Measurements from ENCODE around the gene SUSD1.

Gene SUSD1

GRCh38 chr9:112042769-112043168, 132.3 kb downstream of the SUSD1 start:
- no peak for DNase-seq (ENCODE audit: low read depth in 2 of 2)

DNA sequence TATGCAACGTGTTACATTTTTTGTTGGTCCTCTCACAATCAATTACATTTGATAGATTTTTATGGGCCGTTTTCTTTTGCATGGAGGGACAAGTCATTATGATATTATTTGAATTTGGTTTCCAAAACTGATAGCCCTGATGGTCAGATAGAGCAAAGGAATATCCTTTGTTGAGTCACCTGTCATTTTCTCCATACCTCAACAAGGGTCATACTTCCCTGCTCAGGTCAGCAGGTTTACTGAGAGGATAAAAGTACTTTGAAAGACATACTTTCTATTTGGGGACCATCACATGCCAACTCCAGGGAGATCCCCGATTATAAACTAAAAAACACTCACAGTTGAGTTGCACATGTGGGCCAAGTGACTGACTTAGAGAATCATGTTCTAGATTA, 132.9 kb downstream of the SUSD1 start:
- DNase-seq (ENCODE audit: low read depth in 2 of 2): no peak

DNA sequence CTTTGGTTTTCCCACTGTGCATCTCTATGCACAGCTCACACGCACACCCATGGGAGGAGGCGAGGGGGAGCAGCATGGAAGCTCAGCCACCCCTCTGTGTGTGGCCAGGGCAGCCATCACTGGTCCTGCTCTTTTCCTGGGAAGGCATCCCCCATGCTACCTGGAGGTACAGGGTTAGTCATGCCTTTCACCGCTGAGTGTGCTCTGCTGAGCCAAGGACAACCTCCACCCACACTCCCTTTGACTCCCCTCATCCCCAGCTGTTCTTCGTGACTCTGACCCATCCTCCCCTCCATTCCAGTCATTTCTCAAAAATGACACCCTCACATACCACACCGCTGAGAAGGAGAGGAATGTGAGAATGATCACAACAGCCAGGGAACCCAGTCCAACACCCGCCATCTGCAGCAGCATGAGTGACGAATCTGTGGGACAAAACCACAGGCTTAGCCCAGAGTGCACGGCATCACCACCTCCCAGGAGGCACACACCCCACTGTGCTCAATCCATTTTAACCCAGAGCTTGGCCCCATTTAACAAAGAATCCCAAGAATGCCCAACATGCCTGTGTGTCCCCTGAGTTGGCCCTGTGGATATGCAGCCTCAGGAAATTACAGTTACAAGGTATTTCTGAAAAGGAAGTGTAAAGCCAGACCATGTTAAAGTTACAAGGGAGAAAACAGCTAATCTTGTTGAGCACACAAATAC, 133.4 kb downstream of the SUSD1 start:
- no peak for DNase-seq (ENCODE audit: low read depth in 2 of 2)

- DNase-seq (ENCODE audit: low read depth in 2 of 2): no peak
Observed at GRCh38 chr9:112041199-112041535, 133.9 kb downstream of the SUSD1 start.

- no peak for DNase-seq (ENCODE audit: low read depth in 2 of 2)
Observed at GRCh38 chr9:112038017-112038408, 137.1 kb downstream of the SUSD1 start.

- peak in 1 of 2 donors; percentile 30 for DNase-seq (ENCODE audit: low read depth in 2 of 2)
Observed at GRCh38 chr9:112037281-112038016, 137.6 kb downstream of the SUSD1 start.

DNA sequence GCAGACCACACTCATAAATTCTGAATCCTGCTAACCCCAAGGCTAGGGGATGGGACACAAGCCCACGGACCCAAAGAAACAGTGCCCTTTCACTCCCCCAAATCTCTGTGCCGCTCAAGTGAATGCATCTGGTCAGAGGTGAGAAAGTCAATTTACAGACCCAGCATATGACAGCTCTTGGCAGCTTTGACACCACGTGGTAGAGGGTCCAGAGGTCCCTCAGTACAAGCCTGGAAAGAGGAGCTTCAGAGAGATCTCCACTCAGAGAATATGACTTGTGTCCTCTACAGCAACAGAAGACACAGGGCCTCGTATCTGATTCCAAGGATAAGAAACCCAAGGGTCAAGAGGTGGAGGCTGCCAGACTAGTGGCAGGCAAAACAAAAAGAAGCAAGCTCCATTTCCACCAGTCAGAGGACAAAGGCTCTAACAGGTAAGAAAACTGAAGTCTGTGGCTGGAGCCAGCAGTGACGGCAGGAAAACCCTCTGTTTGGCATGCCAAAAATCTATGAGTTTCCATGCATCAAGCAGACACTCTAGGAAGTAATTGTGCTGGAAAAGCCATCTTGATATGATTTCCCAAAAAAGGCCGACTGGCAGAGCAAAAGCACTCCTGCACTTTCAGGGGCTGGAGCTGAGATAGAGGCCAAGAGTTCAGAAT, 139.8 kb downstream of the SUSD1 start:
- no peak for DNase-seq (ENCODE audit: low read depth in 2 of 2)

GRCh38 chr9:112034216-112034611, 140.9 kb downstream of the SUSD1 start:
- DNase-seq (ENCODE audit: low read depth in 2 of 2): no peak

DNA sequence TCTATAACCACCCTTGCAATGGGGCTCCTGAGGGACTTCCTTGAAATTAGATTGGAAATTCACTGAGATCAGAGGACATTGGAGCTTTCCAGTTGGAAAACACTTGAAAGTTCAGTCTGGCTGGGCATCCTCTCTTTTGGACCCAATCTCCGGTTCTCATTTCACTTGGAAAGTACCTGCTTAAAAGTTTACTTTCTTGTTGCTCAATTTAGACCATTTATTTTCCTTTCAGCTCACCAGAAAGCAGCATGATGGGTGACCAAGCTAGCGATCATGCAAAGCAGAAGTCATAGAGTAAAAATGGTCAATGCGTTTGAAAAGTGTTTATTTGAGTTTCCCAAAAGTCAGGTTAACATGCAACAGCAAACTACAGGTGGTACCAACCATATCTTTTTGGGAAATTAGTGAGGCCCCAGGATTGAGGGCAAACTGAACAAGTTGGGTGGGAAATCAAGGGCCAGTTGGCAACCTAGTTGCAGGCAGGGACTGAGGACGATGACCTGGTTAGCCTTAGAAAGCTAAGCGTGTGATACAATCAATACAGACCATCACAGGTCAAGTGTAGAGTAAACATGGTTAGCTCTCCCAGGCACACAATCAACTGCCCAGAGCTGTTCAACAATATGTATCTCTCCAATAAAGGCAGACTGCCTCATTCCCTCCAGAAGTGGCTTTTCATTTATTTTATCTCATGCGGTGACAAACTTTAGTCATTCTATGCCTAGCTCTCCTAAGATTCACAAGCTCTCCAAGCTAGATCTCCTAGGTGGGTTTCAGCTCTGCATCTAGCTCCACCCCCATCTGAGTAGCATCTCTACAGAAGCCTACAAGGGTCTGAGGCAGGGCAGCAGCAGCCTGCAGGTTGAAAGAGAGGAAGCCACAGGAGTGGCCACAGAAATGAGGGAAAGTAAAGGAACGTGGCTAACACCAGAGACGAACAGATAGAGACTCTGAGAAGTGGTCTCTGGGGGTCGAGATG, 141.6 kb downstream of the SUSD1 start:
- DNase-seq (ENCODE audit: low read depth in 2 of 2): no peak

DNA sequence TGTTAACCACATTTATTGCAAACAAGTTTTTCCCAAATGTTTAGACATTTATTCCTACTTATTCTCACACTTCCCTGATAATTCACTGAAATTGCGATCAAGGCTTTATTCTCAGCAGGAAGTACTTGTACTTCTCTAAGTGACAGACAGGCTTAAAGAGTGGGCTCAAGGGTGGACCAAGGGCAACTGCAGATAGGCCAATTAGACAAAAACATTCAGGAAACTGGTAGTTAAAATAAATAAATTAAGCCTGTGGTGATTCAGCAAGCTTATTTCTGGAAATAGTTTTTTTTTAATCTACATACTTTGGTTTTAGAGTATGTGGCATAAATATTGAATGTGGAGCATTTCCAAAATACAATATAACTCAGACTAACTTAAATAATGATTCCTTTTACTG, 142.4 kb downstream of the SUSD1 start:
- DNase-seq (ENCODE audit: low read depth in 2 of 2): no peak

DNA sequence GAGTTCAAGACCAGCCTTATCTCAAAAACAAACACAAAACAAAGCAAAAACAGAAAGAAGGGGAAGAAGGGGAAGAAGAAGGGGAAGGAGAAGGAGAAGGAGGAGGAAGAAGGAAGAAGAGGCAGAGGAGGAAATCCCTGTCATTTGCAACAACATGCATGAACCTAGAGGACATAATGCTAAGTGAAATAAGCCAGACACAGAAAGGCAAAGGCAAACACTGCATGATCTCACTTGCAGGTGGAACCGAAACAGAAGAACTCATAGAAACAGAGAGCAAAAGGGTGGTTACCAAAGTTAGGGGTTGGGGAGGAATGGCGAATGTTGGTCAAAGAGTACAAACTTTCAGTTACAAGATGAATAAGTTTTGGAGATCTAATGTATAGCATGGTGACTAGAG, 143.1 kb downstream of the SUSD1 start:
- no peak for DNase-seq (ENCODE audit: low read depth in 2 of 2)

DNA sequence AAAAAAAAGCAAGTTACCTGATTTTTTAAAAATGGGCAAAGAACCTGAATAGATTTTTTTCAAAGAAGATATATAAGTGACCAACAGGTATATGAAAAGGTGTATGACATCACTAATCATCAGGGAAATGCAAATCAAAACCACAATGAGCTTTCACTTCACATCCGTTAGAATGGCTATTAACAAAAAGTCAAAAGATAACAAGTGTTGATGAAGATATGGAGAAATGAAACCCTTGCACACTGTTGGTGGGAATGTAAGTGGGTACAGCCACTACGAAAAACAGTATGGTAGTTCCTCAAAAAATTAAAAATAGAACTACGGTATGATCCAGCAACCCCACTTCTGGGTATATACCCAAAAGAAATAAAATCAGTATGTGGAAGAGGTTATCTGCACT, 143.7 kb downstream of the SUSD1 start:
- DNase-seq (ENCODE audit: low read depth in 2 of 2): no peak

- DNase-seq (ENCODE audit: low read depth in 2 of 2): no peak
Observed at GRCh38 chr9:112029921-112030444, 145.1 kb downstream of the SUSD1 start.

GRCh38 chr9:112028242-112029221, 146.6 kb downstream of the SUSD1 start:
- DNase-seq (ENCODE audit: low read depth in 2 of 2): no peak

- DNase-seq (ENCODE audit: low read depth in 2 of 2): no peak
Observed at GRCh38 chr9:112025850-112026249, 149.2 kb downstream of the SUSD1 start.

GRCh38 chr9:112021742-112022141, 153.4 kb downstream of the SUSD1 start:
- no peak for DNase-seq (ENCODE audit: low read depth in 2 of 2)

DNA sequence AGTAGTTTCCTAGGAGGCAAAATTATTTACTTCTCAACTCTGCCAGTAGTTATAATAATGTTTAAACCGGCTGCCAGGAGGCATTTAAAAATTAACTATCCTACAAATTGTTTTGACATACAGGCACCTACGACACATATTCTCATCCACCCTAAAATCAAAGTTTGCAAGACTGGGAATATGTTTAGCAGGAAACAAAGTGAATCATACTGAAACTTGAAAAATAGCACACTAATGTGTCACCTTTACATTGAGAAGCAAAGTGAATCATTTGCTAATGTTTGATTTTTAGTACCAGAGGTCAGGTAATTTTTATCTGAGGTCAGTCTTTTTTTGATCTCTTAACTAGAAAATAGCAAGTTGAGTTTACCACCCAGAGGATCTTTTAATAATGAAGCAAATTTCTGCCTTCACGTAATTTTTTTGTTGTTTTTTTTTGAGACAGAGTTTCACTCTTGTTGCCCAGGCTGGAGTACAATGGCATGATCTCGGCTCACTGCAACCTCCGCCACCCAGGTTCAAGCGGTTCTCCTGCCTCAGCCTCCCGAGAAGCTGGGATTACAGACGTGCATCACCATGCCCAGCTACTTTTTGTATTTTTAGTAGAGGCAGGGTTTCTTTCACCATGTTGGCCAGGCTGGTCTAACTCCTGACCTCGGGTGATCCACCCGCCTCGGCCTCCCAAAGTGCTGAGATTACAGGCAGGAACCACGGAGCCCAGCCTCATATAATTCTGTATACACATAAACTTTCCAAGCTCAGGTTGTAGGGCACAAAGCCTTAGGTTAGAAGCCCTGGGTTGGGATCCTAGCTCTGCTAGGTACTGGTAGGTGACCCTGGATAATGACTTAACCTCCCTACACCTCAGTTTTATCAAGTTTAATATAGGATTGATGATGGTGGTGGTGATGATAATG, 154.2 kb downstream of the SUSD1 start:
- DNase-seq (ENCODE audit: low read depth in 2 of 2): no peak

GRCh38 chr9:112017878-112018277, 157.2 kb downstream of the SUSD1 start:
- no peak for DNase-seq (ENCODE audit: low read depth in 2 of 2)

DNA sequence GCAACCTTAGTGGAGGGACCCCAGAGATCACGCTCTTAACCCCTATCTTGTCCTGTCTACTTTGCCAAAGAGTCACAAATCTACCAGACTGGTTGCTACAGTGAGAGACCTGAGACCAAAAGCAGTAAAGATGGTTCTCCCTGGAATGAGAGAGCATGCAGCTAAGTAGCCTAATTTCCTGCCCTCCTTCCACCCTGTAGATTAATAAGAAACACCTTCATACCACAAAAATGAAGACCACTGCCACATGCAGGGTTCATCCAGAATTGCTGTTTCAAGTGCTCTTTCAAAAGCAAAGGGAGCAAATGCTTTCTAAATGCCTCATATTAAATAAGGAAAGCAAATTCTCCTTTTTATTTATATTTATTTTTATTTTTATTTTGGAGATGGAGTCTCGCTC, 159.4 kb downstream of the SUSD1 start:
- no peak for DNase-seq (ENCODE audit: low read depth in 2 of 2)

Data from stimulated activated CD4-positive, alpha-beta T cell treated with anti-CD3 and anti-CD28 coated beads, Interleukin-1b, Interleukin-23, amount 100 ng/mL, for 1 hour (primary cell).